NCI-H146 treated with DMSO at 0.1 percent for 48 hours (cell line): ENCODE results near the gene TSHZ2.

ENCODE experiments used
- DNase-seq: peaks from one replicate; lab custom pipeline; 2025; ENCODE audit not compliant: unreplicated experiment; lab: John Stamatoyannopoulos, UW

Gene TSHZ2

DNA sequence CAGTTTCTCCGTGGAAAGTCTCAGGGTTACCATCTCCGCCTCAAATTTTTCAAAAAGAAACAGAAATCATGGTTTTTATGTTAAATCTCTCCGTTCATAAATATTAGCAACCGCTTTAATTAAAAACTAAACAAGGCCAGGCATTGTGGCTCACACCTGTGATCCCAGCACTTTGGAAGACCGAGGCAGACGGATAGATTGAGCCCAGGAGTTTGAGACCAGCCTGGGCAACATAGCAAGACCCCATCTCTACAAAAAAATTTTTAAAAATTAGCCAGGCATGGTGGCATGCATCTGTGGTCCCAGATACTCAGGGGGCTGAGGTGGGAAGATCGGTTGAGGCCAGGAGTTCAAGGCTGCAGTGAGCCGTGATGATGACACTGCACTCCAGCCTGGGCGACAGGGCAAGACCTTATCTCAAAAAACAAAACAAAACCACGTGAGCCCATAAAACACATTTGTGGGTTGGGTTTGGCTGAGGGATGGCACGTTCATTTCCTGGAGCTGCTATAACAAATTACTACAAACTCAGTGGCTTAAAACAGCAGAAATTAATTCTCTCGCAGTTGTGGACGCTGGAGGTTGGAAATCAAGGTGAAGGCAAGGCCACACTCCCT is 398.3 kb downstream of the TSHZ2 start:
- DNase-seq: no peak

DNA sequence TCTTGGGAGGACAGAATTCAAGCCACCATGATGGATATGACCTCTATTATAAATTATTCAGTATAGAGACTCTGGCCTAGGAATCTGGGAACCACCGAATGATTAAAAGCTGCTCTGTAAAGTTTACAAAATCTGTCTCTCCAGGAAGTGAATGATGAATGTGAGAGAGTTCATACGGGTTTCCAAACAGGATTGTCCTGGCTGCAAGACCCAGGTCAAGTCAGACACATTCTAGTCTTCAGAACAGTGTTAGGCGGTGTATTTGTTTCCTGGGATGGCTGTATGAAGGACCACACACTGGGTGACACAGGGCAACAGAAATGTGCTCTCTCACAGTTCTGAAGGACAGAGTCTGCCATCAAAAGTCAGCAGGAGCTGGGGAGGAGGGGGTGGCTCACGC is 399.1 kb downstream of the TSHZ2 start:
- DNase-seq: no peak

DNA sequence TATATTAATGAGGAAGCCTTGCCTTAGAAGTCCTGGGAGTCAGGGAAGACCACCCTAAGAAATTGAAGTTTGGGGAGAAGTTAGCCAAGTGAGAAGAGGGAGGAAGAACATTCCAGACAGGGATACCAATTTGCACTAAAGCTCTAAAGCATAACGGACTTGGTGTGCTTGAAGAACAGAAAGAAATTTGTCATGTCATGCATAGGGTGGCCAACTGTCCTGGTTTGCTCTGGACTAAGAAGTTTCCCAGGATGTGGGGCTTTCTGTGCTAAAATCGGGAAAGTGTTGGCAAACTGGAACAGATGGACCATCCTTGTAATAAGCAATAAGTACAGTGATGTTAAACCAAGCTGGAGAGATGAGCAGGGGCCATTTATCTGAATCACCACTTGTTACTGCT is 403.9 kb downstream of the TSHZ2 start:
- no peak for DNase-seq

DNA sequence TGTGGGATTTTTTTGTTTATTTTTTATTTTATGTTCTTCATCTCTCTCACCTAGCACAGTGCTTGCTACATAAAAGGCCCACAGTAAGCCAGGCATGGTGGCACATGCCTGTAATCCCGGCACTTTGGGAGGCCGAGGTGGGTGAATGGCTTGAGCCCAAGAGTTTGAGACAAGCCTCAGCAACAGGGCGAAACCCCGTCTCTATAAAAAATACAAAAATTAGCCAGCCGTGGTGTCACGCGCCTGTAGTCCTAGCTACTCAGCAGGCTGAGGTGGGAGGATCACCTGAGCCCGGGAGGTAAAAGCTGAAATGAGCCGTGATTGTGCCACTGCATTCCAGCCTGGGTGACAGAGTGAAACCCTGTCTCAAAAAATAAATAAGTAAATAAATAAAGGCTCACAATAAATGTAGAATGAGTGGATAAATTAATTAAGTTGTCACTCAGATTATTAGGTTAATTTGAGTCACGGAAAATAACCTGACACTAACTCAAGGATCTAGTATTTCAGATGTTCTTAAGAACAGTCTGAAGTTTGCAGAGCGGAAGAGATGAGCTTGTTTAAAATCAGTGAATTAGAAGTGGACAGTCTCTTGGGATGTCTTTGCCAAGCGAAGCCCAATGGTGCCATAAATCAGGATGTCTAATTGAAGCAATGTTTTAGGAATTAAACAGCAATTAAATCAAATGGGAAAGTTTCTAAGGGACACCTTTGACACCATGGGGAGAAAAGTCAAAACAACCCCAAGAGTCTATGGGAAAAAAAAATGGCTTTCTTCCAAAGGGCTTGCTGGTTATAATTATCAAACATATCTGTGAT is 407.1 kb downstream of the TSHZ2 start:
- DNase-seq: no peak

DNA sequence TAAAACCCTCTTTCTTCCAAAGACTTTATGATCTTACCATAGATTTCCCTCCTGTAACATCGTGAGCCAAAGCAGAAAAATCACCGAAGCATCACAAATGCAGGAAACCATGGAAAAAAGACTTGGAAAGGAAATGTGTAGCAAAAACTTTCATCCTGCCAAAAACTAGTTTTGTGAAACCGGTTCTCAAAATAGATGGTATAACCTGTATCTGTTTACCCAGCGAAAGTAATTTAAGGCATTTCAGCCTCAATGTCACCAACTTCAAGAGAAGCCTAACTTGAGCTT is 407.6 kb downstream of the TSHZ2 start:
- DNase-seq: no peak

DNA sequence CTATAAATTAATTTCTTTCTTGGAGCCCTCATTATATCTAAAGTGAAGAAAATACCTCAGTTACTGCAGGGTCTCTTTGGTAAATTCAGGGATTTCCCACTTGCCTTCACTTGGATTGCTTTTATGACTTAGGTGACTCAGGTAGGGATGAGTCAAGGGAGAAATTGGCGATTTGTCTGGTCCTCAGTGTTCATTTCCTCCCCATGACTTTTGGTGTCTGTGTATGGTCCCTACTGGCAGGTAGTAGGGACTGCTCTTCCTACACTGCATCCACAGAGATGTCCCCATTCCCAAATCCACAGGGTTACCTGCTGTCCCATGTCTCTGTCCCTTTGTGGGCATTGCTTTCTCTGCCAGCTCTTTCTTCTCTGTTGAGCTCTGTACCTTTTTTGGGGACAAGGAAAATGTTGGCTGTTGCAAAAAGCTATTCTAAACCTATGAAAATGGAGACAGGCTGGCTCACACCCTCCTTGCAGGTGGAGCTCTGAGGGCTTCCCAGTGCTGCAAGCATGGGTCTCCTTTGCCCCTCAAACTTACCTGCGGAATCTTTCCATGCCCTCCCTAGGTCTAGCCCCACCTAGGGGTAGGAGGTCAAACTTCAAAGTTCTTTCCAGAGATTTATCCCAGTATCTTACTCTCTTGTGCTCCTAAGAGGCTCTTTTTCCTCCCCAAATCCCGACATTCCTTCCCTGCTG is 409.6 kb downstream of the TSHZ2 start:
- DNase-seq: no peak

DNA sequence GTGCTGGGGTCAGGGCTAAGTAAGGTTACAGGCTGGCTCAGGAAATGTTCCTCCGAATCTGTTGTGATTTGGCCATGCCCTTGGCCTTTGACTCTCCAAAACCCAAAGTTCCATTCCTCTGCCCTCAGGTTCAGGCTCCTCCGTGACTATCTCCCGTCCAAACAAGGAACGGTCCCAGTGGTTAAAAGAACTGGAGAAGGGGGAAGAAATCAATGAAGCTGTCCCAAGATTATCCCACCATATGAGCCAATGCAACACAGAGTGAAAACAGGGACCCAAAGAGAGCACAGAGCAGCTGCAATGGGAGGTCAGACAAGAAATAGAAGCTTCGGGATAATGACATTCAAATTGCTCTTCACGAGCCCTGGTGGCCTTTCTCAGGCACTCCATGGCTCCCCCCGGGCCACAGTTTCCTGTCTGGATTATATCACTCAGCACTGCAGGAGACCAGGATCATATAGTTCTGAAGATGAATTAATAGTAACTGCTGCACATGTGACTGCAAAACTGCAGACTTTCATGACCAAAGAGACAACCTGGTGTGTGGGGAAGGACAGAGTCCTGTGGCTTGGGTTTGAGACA is 410.2 kb downstream of the TSHZ2 start:
- no peak for DNase-seq

DNA sequence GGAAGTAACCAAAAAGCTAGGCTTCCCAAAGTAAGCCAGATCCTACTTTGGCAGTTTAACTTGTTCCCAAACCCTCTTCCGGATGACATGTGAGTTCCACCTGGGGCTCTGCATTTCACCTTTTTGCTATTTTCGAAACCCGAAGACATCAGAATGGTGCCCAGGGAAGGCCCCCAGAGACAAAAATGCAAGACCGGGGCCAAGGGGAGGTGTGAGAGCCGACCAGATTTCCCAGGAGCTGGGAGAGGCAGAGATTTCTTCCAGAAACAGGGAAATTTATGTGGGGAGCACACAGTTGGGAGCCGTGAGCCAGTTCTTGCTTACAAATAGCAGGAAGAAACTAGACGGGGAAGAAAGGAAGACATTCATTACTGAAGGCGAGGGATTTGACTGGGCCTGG is 411.8 kb downstream of the TSHZ2 start:
- no peak for DNase-seq

DNA sequence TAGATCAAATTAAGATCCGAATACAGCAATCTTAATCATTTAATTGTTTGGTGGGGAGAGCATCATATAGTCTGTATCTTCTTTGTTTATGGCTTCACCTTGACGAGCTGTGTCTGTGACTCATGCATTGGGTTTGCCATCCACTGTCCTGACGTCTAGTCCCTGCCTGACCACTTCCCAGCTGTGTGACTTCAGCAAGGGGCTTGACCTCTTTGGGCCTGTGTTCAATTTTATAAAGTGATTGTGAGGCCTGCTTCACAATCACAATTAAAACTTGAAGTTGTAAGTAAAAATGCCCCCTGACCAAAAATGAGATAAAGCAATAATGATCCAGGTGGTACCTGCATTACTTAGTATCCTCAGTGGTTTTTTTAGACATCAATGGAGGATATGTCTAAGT is 412.2 kb downstream of the TSHZ2 start:
- no peak for DNase-seq

DNA sequence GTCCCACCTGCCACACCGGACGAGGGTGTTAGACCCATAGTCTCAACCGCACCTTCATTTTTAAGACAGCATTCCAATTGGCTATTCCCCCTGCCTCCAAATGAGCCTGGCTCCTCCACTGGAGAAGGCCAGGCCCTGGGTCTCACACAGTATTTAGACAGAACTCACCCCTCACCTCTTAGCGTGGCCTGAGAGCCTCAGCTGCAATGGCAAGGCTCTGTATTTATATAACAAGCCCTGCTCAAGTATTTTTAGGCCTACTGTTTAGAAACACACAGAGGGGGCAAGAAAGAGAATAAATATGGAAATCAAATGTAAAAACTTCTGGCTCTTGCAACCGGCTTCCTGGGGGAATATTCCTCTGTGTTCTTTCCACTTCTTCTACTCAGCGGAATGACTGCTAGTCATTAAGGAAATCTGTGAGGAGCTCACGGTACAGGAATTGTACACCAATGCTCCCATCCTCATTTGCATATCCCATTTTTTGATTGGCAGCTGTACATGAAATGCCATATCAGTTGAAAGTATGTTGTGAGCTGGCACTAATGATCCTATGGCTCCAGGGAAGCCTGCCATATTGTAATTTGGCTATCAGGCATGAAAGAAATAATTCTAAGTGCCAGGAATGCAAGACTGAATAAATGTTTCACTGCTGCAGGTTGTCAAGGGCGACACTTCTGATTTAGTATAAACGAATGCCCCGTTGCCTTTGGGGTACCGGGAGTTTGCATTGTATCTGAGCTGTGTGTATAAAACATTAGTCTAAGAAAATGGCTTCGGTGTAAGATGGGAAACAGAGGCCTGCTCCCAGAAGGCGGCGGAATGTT is 414.0 kb downstream of the TSHZ2 start:
- DNase-seq: no peak

DNA sequence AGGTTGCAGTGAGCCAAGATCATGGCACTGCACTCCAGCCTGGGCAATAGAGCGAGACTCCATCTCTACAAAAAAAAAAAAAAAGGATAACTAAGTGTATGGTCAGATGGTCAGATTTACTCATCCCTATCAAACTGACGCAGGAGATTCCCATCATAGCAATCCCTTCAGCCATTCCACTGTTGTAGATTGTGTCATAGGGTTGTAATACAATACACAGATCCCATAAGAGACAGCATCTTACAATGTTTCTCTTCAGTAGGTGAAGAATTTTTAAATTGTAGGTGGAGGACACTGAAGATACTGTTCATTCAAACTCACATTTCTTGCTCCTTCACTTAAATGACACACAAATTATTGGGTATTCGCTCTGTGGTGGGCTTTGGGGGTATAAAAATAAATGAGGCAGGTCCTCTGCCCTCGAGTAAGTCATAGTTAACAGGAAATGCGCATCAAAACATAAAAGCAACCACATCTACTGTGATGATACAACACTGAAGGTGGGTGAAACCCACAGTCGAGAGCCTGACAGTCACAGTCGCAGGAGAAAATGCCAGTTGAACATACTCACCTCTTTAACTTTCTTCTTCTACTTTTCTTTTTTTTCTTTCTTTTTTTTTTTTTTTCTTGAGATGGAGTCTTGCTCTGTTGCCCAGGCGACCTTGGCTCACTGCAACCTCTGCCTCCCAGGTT is 416.0 kb downstream of the TSHZ2 start:
- DNase-seq: no peak

DNA sequence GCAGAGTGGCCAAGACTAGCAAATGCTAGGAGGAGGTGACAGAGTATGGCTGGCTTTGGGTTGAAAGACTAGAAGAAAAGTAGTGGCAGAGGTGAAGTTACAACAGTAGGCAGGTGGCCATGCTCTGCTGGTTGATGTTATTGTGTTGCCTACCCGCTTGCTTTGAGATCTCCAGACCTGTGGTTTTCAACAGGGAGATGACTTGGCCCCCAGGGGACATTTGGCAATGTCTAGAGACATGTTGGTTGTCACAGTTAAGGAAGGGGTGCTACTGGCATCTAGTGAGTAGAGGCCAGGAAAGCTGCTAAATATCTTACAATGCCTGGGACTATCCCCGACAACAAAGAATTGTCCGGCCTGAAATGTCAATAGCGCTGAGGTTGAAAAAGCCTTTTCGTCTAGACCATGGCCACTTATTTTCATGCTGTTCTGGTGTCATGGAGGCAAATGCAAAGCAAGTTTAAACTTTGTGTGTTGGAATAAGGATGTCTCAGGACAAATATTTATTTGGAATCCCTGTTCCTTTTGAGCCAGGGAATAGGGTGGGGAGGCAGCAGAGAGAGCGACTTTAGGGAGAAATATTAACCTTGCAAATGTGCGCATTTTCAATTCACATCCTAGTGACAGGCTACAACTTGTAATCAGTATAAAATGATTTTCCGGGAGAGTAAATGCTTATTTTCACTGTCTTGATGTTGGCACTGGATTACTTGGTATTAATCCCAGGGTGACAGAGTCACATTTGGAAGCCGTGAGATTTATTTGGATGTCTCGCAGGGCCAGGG is 417.6 kb downstream of the TSHZ2 start:
- DNase-seq: no peak

DNA sequence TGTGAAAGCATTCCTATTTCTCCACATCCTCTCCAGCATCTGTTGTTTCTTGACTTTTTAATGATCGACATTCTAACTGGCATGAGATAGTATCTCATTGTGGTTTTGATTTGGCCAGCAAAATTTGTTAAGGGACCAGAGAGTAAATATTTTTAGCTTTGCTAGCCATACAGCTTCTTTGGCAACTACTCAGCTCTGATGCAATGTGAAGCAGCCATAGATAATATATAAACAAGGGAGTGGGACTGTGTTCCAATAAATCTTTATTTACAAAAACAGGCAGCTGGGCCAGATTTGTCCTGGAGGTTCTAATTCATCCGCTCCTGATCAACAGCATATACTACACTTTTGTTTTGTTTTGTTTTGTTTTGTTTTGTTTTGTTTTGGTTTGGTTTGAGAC is 418.6 kb downstream of the TSHZ2 start:
- no peak for DNase-seq

DNA sequence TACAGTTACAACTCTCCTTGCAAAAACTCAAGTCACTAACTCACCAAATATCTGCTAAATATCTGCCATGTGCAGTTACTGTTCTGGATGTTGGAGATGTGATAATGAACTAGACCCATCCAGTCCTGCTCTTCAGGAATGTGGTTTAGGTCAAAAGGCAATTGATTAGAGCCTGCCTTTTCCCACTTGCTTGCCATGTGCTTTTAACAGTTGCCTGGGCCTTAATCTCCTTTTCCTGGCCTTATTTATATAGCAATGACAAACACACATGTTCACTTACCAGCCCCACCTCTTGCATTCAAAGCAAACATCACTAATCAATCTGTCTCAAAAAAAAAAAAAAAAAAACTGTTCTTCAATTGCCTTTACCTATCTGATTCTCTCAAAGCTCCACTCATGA is 422.3 kb downstream of the TSHZ2 start:
- DNase-seq: no peak

DNA sequence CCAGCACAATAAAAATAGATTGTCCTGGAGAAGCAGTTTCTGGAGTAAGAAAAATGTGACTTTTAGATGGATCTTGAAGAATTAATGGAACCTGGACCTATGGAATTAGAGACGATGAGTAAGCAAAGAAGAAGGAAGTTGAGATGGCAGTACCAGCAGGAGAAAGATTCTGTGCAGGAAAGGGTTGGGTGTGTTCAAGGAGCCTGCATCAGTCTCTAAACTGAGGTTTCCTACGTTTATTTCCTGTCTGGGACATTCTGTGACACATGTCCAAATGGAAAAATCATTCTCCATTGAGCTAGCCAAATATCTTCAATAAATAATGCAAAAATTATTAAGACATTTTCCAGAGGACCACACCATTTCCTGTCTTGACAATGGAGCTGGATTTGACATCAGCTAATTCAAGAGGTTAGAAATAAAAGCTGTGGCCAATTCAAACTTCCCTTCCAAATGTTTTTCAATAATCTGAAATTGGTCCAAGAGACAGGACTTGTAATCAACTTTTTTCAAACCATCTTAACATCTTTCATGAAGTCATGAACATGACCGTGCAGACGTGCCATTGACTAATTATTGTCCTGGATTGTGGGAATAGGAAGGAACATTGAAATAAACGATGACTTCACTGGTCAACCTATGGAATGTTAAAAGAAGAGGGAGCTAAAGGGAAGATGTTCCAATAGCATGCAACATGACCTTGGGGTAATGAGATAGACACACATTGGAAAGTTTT is 423.2 kb downstream of the TSHZ2 start:
- DNase-seq: no peak

DNA sequence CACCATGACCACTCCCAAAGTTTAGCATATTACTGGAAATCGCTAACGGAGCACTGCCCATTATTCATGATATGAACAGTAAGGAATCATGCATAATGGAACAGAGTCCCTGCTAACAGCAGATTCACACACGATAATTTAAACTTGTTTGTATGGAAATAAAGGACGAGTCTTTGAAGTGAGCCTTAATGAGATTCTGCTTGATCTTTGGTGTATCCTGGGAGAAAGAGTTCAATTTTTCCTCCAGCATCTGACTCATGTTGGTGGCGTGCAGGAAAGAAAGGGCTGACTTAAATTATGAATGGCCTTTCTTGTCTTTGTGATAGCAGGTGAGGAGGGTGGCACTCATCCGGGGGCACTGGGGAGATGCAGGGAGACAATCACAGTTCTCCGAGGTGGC is 426.9 kb downstream of the TSHZ2 start:
- no peak for DNase-seq

DNA sequence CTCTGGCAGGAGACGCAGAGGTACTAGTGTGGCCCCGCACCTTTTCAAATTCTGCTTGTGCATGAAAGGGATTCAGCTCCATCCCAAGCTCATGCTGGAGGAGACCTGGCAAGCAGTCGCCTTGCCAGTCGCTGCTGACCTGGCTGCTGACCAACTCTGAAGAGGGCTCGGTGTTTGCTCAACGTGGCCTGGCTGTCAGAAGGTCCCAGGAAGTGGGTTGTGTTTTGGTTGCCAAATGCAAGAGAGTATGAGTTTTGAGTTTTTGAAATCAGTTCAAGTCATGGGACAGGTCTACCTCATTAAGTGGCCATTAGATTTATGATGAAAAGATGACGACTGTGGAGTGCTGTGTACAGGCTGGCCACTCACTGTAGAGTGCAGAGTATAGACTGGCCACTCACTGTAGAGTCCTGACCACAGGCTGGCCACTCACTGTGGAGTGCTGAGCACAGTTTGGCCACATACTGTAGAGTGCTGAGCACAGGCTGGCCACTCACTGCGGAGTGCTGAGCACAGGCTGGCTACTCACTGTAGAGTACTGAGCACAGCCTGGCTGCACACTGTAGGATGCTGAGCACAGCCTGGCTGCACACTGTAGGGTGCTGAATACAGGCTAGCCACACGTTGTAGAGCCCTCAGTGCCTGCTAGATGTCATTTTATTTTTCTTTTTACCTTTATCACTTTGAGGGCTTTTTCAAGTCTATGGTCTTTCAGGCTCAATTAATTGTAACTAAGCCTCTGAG is 427.6 kb downstream of the TSHZ2 start:
- no peak for DNase-seq

DNA sequence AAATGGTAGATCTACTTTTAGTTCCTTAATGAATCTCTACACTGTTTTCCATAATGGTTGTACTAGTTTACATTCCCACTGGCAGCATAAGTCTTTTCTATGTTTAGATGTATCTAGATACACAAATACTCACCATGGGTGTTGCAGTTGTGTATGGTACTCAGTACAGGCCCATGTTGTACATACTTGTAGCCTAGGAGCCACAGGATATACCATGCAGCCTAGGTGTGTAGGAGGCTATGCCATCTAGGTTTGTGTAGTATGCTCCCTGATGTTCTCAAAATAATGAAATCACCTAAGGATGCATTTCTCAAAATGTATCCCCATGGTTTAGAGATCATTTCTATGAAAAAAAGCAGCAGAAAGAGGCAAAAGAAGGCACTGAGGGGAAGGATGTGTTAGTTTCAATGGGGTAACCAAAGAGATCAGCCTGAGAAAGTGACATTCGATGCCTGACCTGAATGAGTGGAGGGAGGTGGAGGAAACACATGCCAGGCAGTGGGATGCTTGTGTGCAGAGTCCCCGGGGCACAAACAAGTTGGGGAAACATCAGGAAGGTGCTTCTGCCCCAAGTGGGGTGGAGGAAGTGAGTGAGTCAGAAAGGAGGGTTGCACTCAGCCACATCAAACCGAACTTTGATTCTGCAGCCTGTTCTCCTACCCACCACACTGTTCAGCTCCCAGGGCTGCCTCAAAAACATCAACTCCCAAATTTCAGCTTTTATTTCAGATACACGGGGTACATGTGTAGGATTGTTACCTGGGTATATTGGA is 430.3 kb downstream of the TSHZ2 start:
- no peak for DNase-seq
